Glomerular endothelial cell (primary cell): Measurements from ENCODE around the gene FRMPD4. TPM values are rescaled to one million over a fixed set of nuclear protein-coding genes. Genes with fewer than 3 reads are reported as not detected.
"Not testable (repeated sequence)": the region's sequence is repeated elsewhere in the genome, so short reads cannot be mapped to it uniquely, and the experiment has no call there.

Experiments used
- DNase-seq: peaks from one replicate; pipeline ENCODE4 v3.0.0-alpha.2; 2011; ENCODE audit warnings: low read depth, low spot score; ENCODE audit errors: extremely low read depth
- total RNA-seq: library from RNA; depleted of rRNA; stranded (reverse); fragments of >200 nt; gene quantifications from 2 replicates; pipeline ENCODE4 v1.2.3, GENCODE V29; 2015

Gene FRMPD4
- total RNA-seq, 1 donor from 2014 or later = not detected

- no peak for DNase-seq
These were observed 356.3 kb downstream of the FRMPD4 start for GRCh38 chrX:12494400-12495138.

GRCh38 chrX:12496343-12496742 is 358.1 kb downstream of the FRMPD4 start:
- DNase-seq = no peak

- no peak for DNase-seq
These were observed 359.7 kb downstream of the FRMPD4 start for GRCh38 chrX:12497832-12498591.

GRCh38 chrX:12505127-12505526 is 366.9 kb downstream of the FRMPD4 start:
- no peak for DNase-seq

- DNase-seq = not testable (repeated sequence)
These were observed 377.1 kb downstream of the FRMPD4 start for GRCh38 chrX:12515384-12515783.

GRCh38 chrX:12526306-12526705 is 388.0 kb downstream of the FRMPD4 start:
- no peak for DNase-seq

GRCh38 chrX:12538096-12538495 is 399.8 kb downstream of the FRMPD4 start:
- DNase-seq = not testable (repeated sequence)

GRCh38 chrX:12542251-12542650 is 404.0 kb downstream of the FRMPD4 start:
- not testable (repeated sequence) for DNase-seq

GRCh38 chrX:12548341-12548740 is 410.1 kb downstream of the FRMPD4 start:
- DNase-seq = no peak

GRCh38 chrX:12548746-12549145 is 410.5 kb downstream of the FRMPD4 start:
- DNase-seq = no peak

- DNase-seq = no peak
These were observed 415.9 kb downstream of the FRMPD4 start for GRCh38 chrX:12554206-12554605.

GRCh38 chrX:12563121-12563520 is 424.8 kb downstream of the FRMPD4 start:
- no peak for DNase-seq

- DNase-seq = no peak
These were observed 425.9 kb downstream of the FRMPD4 start for GRCh38 chrX:12564221-12564620.

GRCh38 chrX:12567857-12568256 is 429.6 kb downstream of the FRMPD4 start:
- DNase-seq = no peak

GRCh38 chrX:12570859-12571501 is 432.7 kb downstream of the FRMPD4 start:
- DNase-seq = no peak

GRCh38 chrX:12579311-12579710 is 441.0 kb downstream of the FRMPD4 start:
- DNase-seq = no peak

- no peak for DNase-seq
These were observed 442.3 kb downstream of the FRMPD4 start for GRCh38 chrX:12580548-12580947.

- DNase-seq = no peak
These were observed 443.3 kb downstream of the FRMPD4 start for GRCh38 chrX:12581546-12581945.

GRCh38 chrX:12582649-12583048 is 444.4 kb downstream of the FRMPD4 start:
- no peak for DNase-seq

GRCh38 chrX:12583543-12583942 is 445.3 kb downstream of the FRMPD4 start:
- no peak for DNase-seq

- no peak for DNase-seq
These were observed 457.4 kb downstream of the FRMPD4 start for GRCh38 chrX:12595720-12596119.

- DNase-seq = no peak
These were observed 471.8 kb downstream of the FRMPD4 start for GRCh38 chrX:12610079-12610478.
